Activated T-helper 9 cell treated with anti-CD3 and anti-CD28 coated beads, Interleukin-2, amount 50 U/mL, for 16 hours (primary cell): Measurements from ENCODE around the gene LMAN1.
A peak's percentile ranks its signal among the peaks of the same experiment; 100 is the strongest.

Experiments
- DNase-seq: peaks from one replicate; pipeline ENCODE4 v3.0.0-alpha.2; 2020; ENCODE audit warnings: low read depth

Gene LMAN1

DNA sequence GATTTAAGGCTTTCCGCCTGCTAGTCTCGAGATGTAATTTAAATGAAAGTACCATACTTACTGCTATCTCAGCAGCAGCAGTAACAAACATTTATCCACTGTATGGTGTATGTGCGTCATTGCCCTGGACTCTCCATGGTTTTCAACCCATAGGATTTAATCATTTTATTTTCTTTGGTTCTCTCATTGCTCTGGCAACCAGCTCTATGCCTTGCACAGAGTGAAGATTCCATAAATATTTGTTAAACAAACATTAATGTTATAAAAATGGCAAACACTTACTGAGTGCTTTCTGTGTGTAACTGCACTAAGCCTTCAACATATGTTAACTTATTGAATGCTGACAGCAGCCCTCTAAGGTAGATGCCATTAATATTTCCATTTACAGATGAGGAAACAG lies 1.3 kb upstream of the LMAN1 start:
- DNase-seq = no peak

GRCh38 chr18:59359576-59359952 lies 499 bp upstream of the LMAN1 start:
- DNase-seq = no peak

GRCh38 chr18:59358414-59358711 lies 702 bp downstream of the LMAN1 start:
- DNase-seq = no peak

GRCh38 chr18:59357928-59358327 lies 1.1 kb downstream of the LMAN1 start:
- DNase-seq = no peak

GRCh38 chr18:59354731-59355130 lies 4.3 kb downstream of the LMAN1 start:
- no peak for DNase-seq

GRCh38 chr18:59353079-59353680 lies 5.9 kb downstream of the LMAN1 start:
- no peak for DNase-seq

DNA sequence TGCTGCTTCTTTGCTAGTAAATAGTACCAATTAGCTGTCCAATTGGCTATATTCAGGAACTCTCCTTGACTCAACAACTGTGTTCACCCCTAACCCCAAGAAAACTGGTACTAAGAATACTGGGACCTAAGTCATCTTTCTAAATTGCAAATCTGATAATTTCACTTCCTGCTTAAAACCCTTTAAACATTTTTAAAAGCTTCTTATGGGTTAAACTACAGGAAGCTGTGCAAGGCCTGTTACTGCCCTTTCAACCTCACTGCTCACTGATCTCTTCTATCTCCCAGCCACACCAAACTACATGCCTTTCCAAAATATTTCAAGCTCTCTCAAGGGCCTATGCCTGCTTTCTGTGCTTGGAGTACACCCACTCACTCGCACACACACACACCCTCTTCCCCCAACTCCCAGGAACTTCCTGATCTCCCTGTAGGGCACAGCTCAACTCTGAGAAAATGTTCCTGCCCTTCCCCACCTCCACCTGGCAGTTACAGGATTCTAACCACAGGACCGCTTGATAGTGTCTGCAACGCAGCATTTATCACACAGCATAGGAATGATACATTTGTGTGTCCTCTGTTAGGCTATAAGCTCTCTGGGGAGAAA lies 6.7 kb downstream of the LMAN1 start:
- no peak for DNase-seq

DNA sequence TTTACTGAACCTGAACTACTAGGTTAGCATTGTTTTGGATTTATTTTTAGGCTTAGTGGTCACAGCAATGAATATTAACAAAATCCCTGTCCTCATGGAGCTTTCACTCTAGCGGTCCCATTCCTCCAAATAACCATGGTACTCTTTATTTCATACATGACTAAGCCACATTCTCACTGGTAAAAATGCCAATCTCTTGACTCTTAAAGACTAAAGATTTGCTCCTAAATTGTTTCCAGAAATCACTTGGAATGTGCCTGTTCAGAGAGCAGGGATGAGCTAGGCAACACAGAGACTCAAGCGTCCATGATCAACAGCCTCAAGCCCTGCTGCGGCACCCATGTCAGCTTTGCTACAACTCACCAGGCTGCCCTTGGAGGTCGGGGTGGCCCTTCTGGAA lies 13.5 kb downstream of the LMAN1 start:
- no peak for DNase-seq

DNA sequence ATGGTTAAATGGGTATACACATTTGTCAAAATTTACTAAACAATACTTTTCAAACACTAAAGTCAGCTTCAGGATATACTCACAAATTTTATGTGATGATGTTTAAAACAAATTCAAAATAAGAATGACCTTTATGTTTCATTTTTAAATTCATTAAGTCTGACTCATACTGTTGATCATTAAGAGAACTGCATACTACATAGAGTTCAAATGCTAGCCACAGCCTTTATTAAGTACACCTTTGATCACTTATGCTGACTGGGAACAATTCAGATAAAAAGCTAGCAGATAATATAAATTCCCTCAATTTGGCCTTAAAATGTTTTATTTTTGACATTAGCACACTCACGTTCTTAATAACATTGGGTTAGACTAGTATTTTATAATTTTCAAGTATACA lies 14.1 kb downstream of the LMAN1 start:
- no peak for DNase-seq

- no peak for DNase-seq
Observed at GRCh38 chr18:59343926-59344325, 15.1 kb downstream of the LMAN1 start.

DNA sequence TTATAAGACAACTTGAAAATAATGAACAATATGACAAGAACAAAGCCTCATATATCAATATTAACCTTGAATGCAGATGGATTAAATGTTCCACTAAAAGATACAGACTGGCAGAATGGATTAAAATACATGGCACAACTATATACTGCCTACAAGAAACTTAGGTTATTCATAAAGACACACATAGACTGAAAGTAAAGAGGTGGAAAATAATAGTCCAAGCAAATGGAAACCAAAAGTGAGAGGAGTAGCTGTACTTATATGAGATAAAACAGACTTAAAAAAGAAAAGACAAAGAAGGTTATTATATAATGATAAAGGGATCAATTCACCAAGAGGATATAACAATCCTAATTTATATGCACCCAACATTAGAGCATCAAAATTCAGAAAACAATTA lies 18.2 kb downstream of the LMAN1 start:
- no peak for DNase-seq

- no peak for DNase-seq
Observed at GRCh38 chr18:59340312-59340711, 18.8 kb downstream of the LMAN1 start.

GRCh38 chr18:59332986-59333385 lies 26.1 kb downstream of the LMAN1 start:
- DNase-seq = no peak

GRCh38 chr18:59328683-59329082 lies 30.4 kb downstream of the LMAN1 start:
- DNase-seq = no peak

GRCh38 chr18:59325965-59326364 lies 33.1 kb downstream of the LMAN1 start:
- no peak for DNase-seq

DNA sequence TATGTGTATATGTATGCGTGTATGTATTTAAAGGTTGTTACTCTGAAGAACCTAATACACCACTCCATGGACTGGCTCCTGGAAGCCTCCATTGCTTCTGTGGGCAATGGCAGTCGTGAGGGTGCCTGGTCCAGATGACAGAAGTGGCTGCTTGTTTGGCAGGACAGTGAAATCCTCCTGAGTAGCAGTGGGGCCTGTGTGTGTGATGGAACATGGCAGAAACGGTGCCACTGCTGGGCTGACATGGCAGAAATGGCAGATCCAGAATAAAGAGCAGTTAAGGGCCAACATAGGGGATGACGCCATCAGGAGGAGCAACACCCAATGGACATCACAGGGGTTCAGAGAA lies 34.5 kb downstream of the LMAN1 start:
- no peak for DNase-seq

DNA sequence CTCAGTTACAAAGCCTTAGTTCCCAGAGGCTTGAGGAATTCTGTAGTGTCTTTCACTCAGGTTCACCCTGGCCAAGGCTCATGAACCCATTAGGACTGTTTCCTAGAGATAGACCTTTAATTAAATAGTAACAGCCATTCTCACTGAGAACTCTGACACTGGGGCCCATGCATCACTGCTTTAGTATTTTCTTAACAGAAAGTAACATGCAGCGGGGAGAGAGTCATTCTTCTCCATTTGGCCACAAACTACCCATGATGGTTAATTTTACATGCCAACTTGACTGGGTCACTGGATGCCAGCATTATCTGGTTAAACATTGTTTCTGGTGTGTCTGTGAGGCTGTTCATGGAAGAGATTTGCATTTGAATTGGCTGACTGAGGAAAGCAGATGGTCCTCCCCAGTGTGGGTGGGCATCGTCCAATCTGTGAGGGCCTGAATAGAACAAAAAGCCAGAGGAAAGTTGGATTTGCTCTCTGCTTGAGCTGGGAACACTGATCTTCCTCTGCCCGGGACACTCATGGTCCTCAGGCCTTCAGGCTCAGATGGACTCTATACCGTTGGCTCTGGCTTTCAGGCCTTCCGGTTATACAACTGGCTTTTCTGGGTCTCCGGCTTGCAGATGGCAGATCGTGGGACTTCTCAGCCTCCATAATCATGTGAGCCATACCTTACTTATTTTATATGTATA lies 35.0 kb downstream of the LMAN1 start:
- no peak for DNase-seq

DNA sequence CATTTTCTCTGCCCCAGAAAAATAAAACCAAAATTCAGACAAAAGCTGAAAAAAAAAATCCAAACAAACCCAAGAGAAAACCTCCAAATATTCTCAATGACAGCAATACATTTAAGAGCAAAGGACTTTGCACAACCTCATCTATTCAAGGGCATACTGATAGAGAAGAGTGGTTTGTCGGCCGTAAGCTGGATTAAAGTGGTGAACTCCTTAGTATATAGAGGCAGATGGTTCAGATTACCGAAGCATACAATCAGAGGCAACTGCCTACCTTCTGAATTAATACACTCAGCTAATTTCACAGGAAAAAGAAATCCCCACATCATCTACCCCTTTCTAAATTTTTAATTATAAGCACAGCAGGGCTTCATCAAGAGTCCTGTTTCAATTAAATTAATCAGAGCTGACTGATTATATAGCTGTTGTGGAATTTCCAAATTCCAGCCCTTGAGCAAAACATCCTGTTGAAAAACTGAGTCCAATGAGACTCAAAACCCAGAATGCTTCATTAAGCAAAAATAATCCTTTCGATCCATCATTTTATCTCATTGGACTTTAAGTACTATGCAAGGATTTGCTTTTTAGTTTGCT lies 40.5 kb downstream of the LMAN1 start, which contains the start of gene CPLX4:
Gene CPLX4, minus strand, starts transcription at position 190 of the 591 bp plus-strand sequence. Its CDS starts 187 bp downstream, at position 3.
- DNase-seq = no peak

DNA sequence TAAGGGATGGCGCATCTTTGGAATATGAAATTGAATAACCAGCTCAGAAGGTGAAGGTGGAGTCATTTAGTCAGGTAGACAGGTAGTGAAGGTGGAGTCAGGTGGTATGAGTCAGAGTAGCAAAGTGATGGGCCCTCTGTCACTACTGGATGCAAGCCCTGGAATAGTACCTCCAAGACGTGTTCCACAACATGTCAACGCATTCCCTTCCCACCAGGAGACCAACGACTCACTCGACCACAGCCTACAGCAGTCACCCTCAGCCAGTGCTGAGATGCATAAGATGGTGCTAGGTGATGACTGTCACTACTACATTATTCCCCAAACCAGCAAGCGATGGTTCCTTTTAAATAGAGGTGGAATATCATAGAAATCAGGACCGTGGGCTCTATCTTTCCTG lies 47.4 kb downstream of the LMAN1 start:
- DNase-seq = no peak

DNA sequence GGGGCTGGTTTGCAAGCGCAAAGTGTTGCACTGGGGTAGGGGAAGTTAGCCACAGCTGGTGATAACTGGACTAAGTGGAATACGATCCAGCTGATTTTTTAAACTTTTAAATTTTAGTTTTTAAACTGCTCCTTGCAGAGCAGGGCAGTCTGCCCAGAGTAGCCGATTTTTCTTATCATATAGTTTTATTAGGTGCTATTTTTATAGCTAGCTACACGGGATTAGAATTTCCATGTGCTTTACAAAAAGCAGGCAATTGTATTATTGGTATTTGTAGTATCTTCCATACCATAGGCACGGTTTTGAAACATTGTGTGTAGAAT lies 50.2 kb downstream of the LMAN1 start:
- DNase-seq = no peak

GRCh38 chr18:59308248-59308937 lies 50.7 kb downstream of the LMAN1 start:
- DNase-seq = peak; percentile 54

DNA sequence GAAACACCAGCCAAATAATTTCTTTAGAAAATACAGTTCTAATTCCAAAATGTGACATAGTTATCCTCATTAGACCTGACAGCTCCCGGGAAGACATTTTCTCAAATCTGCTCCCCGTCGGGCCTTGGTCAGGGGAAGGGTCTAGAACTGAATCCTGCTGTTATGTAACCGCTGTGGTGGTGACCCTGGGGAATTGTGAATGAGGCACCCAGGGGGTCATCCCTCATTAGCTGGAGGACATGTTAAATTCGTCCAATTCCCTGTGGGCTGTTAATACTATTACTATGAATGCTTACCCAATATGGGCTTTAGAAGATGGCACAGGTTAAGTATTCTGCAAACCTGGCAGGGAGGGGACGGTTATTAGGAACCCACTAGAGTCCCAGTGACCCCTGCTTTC lies 52.4 kb downstream of the LMAN1 start:
- DNase-seq = no peak

GRCh38 chr18:59305295-59305694 lies 53.8 kb downstream of the LMAN1 start:
- no peak for DNase-seq
